ENCODE measurements around the gene VAV2. TPM values are rescaled to one million over a fixed set of nuclear protein-coding genes. Genes with fewer than 3 reads are reported as not detected.

Gene VAV2
- total RNA-seq, 1 donor from 2014 or later: 52.0 TPM

GRCh38 chr9:133797406-133798105 lies 194.6 kb downstream of the VAV2 start:
- no peak for DNase-seq (ENCODE audit: low read depth)

- DNase-seq (ENCODE audit: low read depth): no peak
Observed at GRCh38 chr9:133796562-133796961, 195.6 kb downstream of the VAV2 start.

DNA sequence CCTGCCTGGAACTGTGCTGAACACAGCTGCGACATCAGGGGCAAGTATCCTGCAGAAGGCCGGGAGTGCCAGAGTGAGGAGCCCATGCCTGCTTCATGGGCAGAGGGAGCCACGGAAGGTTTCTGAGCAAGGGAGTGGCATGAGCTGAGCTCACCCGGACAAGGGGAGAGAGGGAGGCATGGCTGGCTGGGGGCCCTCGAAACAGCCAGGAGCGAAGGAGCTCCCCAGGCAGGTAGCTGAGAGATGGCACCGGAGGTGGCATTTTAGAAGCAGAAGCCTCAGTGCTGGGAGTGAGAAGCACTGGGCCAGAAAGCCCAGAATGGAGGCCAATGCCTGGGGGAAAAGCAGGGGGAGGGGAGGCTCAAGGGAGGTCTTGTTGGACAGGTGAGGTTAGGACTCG lies 197.1 kb downstream of the VAV2 start:
- no peak for DNase-seq (ENCODE audit: low read depth)

DNA sequence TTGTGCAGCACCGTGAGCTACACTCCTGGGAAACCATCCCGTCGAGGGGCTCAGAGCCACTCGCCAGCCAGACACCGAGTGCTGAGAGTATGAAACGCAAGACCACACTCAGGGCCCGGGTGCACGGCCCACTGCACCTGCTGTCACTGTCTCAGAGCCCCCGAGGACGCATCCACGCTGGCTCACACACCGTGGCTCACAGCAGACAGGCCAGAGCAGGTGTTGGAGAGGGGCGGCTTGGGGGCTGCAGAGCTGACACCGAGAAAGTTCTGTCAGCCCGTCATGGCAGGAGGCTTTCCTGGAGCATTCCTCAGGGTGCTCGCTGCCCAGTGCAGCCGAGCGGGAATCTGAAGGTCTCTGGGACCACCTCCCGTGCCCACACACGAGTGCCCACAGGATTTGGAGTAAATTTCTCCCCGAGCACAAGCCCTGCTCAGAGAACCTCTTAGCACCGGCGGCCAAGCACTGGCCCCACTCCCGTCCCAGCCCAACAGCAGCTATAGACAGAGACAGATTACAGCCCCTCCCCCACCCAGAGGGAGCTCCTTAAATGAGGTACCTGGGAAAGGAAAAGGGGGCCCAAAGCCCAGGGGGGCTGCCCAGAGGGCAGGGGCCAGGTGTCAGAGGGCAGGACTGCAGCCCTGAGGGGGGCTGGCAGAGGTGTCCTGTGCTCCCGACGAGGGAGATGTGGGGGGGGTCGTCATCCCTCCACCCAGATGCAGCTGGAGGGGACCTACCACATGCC lies 197.9 kb downstream of the VAV2 start:
- no peak for DNase-seq (ENCODE audit: low read depth)

DNA sequence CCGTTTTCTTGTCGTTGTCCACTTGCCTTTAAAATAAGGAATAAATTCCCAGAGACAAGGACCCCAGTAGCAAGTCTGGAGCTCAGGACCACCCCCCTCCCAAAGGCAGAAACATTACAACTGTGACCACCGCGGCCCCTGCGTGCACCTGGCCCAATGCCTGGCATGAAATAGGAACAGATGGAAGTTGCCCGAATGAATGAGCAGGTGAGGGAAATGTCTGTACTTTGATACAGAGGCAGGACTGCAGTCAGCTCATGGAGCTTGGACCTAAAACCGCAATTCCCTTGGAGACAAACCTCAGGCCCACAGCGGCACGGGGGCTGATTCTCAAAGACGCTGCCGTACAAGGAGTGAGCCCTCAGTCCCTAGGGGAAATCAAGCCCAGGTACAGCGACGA lies 198.7 kb downstream of the VAV2 start:
- DNase-seq (ENCODE audit: low read depth): no peak

- peak; percentile 40 for DNase-seq (ENCODE audit: low read depth)
Observed at GRCh38 chr9:133792721-133793470, 199.2 kb downstream of the VAV2 start.

DNA sequence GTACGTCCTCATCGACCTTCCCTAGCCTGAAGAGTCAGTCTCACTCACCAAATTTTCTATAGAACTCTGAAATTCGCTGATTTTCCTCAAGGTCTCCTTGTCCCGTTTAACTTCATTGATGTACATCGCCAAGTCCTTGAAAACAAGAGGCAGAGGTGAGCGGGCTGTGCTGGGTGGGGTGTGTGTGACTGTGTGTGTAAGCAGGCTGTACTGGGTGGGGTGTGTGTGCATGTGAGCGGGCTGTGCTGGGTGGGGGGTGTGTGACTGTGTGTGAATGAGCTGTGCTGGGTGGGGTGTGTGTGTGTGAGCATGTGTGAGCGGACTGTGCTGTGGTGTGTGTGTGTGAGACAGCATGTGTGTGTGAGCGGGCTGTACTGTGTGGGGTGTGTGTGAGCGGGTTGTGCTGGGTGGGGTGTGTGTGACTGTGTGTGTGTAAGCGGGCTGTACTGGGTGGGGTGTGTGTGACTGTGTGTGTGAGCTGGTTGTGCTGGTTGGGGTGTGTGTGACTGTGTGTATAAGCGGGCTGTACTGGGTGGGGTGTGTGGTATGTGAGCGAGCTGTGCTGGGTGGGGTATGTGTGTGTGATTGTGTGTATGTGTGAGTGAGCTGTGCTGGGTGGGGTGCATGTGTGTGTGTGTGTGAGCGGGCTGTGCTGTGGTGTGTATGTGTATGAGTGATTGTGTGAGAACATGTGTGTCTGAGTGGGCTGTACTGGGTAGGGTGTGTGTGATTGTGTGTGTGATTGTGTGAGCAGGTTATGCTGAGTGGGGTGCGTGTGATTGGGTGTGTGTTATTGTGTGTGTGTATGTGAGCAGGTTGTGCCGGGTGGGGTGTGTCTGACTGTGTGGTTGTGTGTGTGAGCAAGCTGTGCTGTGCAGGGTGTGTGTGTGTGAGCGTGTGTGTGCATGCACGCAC lies 200.1 kb downstream of the VAV2 start:
- no peak for DNase-seq (ENCODE audit: low read depth)

DNA sequence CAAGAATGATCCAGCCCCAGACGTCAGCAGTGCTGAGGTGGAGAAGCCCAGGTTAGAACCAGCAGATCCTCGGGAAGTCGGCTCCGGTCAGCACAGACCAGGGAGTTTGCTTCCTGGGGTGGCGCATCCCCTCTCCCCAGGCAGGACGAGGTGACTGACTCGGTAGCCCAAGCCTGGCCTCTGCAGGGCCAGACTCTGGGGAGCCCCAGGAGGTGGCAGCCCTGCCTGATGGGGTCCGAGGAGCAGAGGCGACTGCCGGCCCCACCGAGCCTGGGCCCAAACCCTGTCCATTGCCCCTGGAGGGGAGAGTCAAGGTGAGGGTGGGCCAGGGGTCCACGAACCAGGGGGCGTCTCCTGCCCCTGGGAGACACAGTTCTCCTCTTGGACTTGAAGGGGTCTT lies 201.1 kb downstream of the VAV2 start:
- DNase-seq (ENCODE audit: low read depth): no peak

GRCh38 chr9:133789778-133790177 lies 202.3 kb downstream of the VAV2 start:
- DNase-seq (ENCODE audit: low read depth): no peak

- DNase-seq (ENCODE audit: low read depth): no peak
Observed at GRCh38 chr9:133788819-133789717, 203.1 kb downstream of the VAV2 start.

GRCh38 chr9:133788045-133788818 lies 203.9 kb downstream of the VAV2 start:
- DNase-seq (ENCODE audit: low read depth): no peak

GRCh38 chr9:133787754-133788025 lies 204.4 kb downstream of the VAV2 start:
- DNase-seq (ENCODE audit: low read depth): no peak

- no peak for DNase-seq (ENCODE audit: low read depth)
Observed at GRCh38 chr9:133786907-133787753, 205.0 kb downstream of the VAV2 start.

DNA sequence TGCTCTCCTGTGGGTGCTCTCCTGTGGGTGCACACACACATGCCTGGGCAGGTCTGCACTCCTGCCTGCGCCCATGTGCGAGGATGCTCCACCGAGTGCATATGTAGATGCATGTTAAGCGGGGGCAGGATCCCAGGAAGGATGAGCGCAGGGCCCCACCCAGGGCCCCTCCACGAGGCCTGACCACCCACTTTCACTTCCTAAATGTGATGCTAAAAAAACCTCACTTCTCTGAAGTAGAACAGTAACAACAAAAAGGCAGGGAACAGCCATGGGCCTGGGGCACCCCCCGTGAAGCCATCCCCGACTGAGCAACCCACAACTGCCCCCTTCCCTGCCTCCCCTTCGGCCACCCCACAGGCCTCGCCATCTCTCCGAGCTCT lies 205.8 kb downstream of the VAV2 start:
- DNase-seq (ENCODE audit: low read depth): no peak

DNA sequence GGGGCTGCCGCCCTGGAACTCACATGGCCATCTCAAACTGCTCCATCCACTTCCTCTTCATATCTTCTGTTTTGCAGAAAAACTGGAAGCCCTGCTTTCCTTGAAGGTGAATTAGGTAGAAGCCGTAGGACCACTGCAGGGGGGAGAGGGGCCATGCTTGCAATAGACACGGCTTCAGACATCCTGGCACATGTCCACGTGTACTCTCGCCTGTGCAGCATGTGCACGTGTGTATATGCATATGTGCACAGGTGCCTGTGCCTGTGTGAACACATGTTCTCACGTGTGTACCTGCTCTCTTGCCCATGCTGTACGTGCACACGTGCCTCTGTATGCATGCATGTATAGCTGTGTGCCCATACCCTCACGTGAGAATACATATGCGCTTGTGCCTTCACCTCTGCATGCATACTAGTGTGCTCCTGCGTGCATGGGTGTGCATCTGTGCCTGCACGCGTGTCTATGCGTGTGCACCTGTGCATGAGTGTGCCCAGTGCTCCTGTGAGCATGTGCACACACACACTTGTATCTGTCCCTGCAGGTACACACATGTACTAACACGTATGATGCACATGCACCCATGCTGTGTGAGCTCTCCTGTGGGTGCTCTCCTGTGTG lies 206.3 kb downstream of the VAV2 start:
- no peak for DNase-seq (ENCODE audit: low read depth)

- no peak for DNase-seq (ENCODE audit: low read depth)
Observed at GRCh38 chr9:133784731-133785561, 207.2 kb downstream of the VAV2 start.

DNA sequence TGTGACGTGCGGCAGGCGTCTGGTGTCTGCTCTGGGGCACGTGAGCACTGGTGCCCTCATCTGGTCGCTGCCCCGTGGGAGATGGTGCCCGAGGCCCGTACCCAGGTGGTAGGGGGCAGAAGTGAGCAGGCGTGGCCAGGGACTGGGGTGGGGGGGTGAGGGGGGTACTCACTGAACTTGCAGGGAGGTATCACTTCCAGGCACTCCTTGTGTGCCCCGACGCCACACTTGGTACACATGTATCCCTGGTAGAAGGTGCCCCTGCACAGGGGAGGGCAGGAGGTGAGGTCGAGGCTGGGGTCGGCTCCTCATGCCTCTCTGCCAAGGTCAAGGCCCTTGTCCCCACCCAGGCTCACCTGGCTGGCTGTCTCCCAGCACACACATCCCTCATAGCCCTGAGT lies 208.8 kb downstream of the VAV2 start:
- no peak for DNase-seq (ENCODE audit: low read depth)
